ENCODE data around the gene KRT2. TPM values are rescaled to one million over a fixed set of nuclear protein-coding genes. Genes with fewer than 3 reads are reported as not detected.

The KRT2 gene
- total and polyA plus RNA-seq, 2 of the 4 experiments (the other 2 are of a cell fraction): not detected

GRCh38 chr12:52656616-52657015 lies 4.6 kb upstream of the KRT2 start:
- Histone ChIP-seq H3K4me3 (ENCODE audit: insufficient read depth, low read depth, low read length) (no peak overlapping the region), H3K27ac (ENCODE audit: insufficient read depth, low read length) (no peak overlapping the region), H2AFZ (replicated peaks; ENCODE audit: low read length, poor library complexity) (no peak overlapping the region), H4K20me1 (ENCODE audit: insufficient read depth, low read length) (no peaks in the 10 kb centered on the region), H2BK20ac (ENCODE audit: low read depth, low read length) (no peak overlapping the region), H3K9me1 (ENCODE audit: insufficient read depth, low read length) (no peaks in the 10 kb centered on the region), H2AK9ac (replicated peaks; ENCODE audit: low read depth, low read length, poor library complexity) (no peak overlapping the region), H3K23ac (ENCODE audit: low read depth, low read length) (no peak overlapping the region), H3K4me2 (ENCODE audit: low read depth, low read length) (no peak overlapping the region), H2AK5ac (ENCODE audit: low read depth, low read length) (no peak overlapping the region), H4K5ac (ENCODE audit: low read depth, low read length) (no peak overlapping the region), H3K79me1 (ENCODE audit: low read depth in 1 of 2, low read length in 2 of 2) (no peaks in the 10 kb centered on the region), H3K9ac (ENCODE audit: low read depth, low read length) (no peak overlapping the region), H3K18ac (ENCODE audit: low read depth, low read length) (no peak overlapping the region), H4K8ac (ENCODE audit: low read depth in 2 of 2, low read length in 2 of 2) (no peak overlapping the region), H2BK120ac (ENCODE audit: low read depth, low read length) (no peak overlapping the region), H3K4me1 (ENCODE audit: control insufficient read depth, insufficient read depth, low read length) (no peaks in the 10 kb centered on the region), H3K36me3 (ENCODE audit: control insufficient read depth, insufficient read depth, low read length) (no peaks in the 10 kb centered on the region), H3K56ac (ENCODE audit: extremely low read depth, insufficient read depth, low read length) (no peak overlapping the region), H3K27me3 (ENCODE audit: control insufficient read depth, insufficient read depth, low read length) (peaks cover 15% of the 10 kb centered on the region), H3K9me3 (ENCODE audit: control insufficient read depth, insufficient read depth, low read length) (no peaks in the 10 kb centered on the region), H2BK5ac (ENCODE audit: low read depth, low read length, poor library complexity, severe bottlenecking) (no peak overlapping the region), H3K14ac (replicated peaks; ENCODE audit: low read depth, low read length) (no peak overlapping the region), H2BK15ac (ENCODE audit: low read depth, low read length) (no peak overlapping the region), H4K91ac (ENCODE audit: insufficient read depth, low read depth, low read length) (no peak overlapping the region), H3K4ac (ENCODE audit: low read depth, low read length) (no peak overlapping the region)
- ATAC-seq (ENCODE audit: low read depth) (no peak), DNase-seq (no peak)
- TF ChIP-seq RFX5 (IDR thresholded peaks at IDR 0.05; ENCODE audit: low read depth, low read length) (no peak), MXI1 (IDR thresholded peaks at IDR 0.05; ENCODE audit: borderline replicate concordance, low read depth, low read length) (no peak), NFE2L2 (IDR thresholded peaks at IDR 0.05; ENCODE audit: low read depth, low read length) (no peak), ELK1 (IDR thresholded peaks at IDR 0.05; ENCODE audit: borderline replicate concordance, low read depth, low read length) (no peak), CEBPB (IDR thresholded peaks at IDR 0.05; ENCODE audit: low read depth, low read length) (no peak), MAZ (IDR thresholded peaks at IDR 0.05; ENCODE audit: borderline replicate concordance, low read depth, low read length) (no peak), RAD21 (IDR thresholded peaks at IDR 0.05; ENCODE audit: low read length) (no peak), SMC3 (IDR thresholded peaks at IDR 0.05; ENCODE audit: low read depth, low read length) (no peak), FOS (IDR thresholded peaks at IDR 0.05; ENCODE audit: low read depth, low read length) (no peak), CTCF (conservative IDR thresholded peaks at IDR 0.05; ENCODE audit: low read depth, low read length) (no peak)
- in situ Hi-C loops (cut with MboI; ENCODE audit: low sequenced_read_pairs) (no loop called here), dilution Hi-C loops (cut with HindIII; ENCODE audit: low sequenced_read_pairs, unreplicated experiment) (no loop called here), intact Hi-C loops (cut with micrococcal nuclease) (no loop called here)
- CTCF ChIA-PET: no interaction called here
- POLR2A ChIA-PET (ENCODE audit: unreplicated experiment): no interaction called here
- no TSS peak for BruUV-seq (replicated peaks)
- 50% methylated on average over 1 of the region's 4 CpGs; no CpG with 5 or more reads in 1 of the 2 experiments for WGBS, 2 experiments (ENCODE audit: extremely low coverage in 2 of 2, insufficient read length in 1 of 2)

Measured in IMR-90 (cell line).